ENCODE data around the gene WNT7A. TPM values are rescaled to one million over a fixed set of nuclear protein-coding genes. Genes with fewer than 3 reads are reported as not detected.

Gene WNT7A
- total and polyA plus RNA-seq, 4 donors, result 1.7 to 4.8 (median 2.0) TPM

GRCh38 chr3:13827256-13827655, 52.6 kb downstream of the WNT7A start:
- no peak for DNase-seq
- Histone ChIP-seq H3K9me3 (ENCODE audit: control insufficient read depth in 4 of 4, insufficient read depth in 3 of 4, low read length in 3 of 4) (peaks cover 0 to 17% (median 0%) of the 10 kb centered on the region in 4 donors), H3K27ac (ENCODE audit: low read depth in 1 of 2, low read length in 1 of 2) (no peak overlapping the region), H3K9ac (ENCODE audit: insufficient read depth in 1 of 2, low read length in 2 of 2) (no peak overlapping the region), H3K4me3 (no peak overlapping the region), H3K36me3 (ENCODE audit: control insufficient read depth in 4 of 4, insufficient read depth in 4 of 4, low read length in 4 of 4) (no peaks in the 10 kb centered on the region), H3K4me1 (ENCODE audit: control insufficient read depth in 5 of 5, insufficient read depth in 5 of 5, low read length in 5 of 5) (no peaks in the 10 kb centered on the region), H3K27me3 (ENCODE audit: control insufficient read depth in 3 of 3, insufficient read depth in 3 of 3, low read length in 2 of 3) (no peaks in the 10 kb centered on the region)
- 60 to 84% methylated on average over 3 of the region's 3 CpGs for WGBS, 2 donors
- TF ChIP-seq CTCF (IDR thresholded peaks at IDR 0.05; ENCODE audit: control extremely low read depth, extremely low read depth), result no peak
- ATAC-seq (ENCODE audit: insufficient read depth, low FRiP score), result no peak

GRCh38 chr3:13826672-13827071, 53.2 kb downstream of the WNT7A start:
- H3K4me3 ChIP-seq, result no peak overlapping the region
- no peaks in the 10 kb centered on the region for H3K4me1 ChIP-seq (ENCODE audit: control insufficient read depth in 5 of 5, insufficient read depth in 5 of 5, low read length in 5 of 5)
- no peak overlapping the region for H3K27ac ChIP-seq (ENCODE audit: low read depth in 1 of 2, low read length in 1 of 2)
- DNase-seq (no peak), ATAC-seq (ENCODE audit: insufficient read depth, low FRiP score) (no peak)
- no peaks in the 10 kb centered on the region for H3K36me3 ChIP-seq (ENCODE audit: control insufficient read depth in 4 of 4, insufficient read depth in 4 of 4, low read length in 4 of 4)
- no peak for TF ChIP-seq CTCF (IDR thresholded peaks at IDR 0.05; ENCODE audit: control extremely low read depth, extremely low read depth)
- no peak overlapping the region for H3K9ac ChIP-seq (ENCODE audit: insufficient read depth in 1 of 2, low read length in 2 of 2)
- H3K9me3 ChIP-seq (ENCODE audit: control insufficient read depth in 4 of 4, insufficient read depth in 3 of 4, low read length in 3 of 4), result peaks cover 0 to 12% (median 0%) of the 10 kb centered on the region in 4 donors
- H3K27me3 ChIP-seq (ENCODE audit: control insufficient read depth in 3 of 3, insufficient read depth in 3 of 3, low read length in 2 of 3), result no peaks in the 10 kb centered on the region

GRCh38 chr3:13825821-13826220, 54.0 kb downstream of the WNT7A start:
- Histone ChIP-seq H3K4me3 (no peak overlapping the region), H3K9me3 (ENCODE audit: control insufficient read depth in 4 of 4, insufficient read depth in 3 of 4, low read length in 3 of 4) (peaks cover 0 to 12% (median 0%) of the 10 kb centered on the region in 4 donors), H3K9ac (ENCODE audit: insufficient read depth in 1 of 2, low read length in 2 of 2) (no peak overlapping the region), H3K4me1 (ENCODE audit: control insufficient read depth in 5 of 5, insufficient read depth in 5 of 5, low read length in 5 of 5) (no peaks in the 10 kb centered on the region), H3K27me3 (ENCODE audit: control insufficient read depth in 3 of 3, insufficient read depth in 3 of 3, low read length in 2 of 3) (no peaks in the 10 kb centered on the region), H3K27ac (ENCODE audit: low read depth in 1 of 2, low read length in 1 of 2) (no peak overlapping the region), H3K36me3 (ENCODE audit: control insufficient read depth in 4 of 4, insufficient read depth in 4 of 4, low read length in 4 of 4) (no peaks in the 10 kb centered on the region)
- 84 to 88% methylated on average over 10 of the region's 10 CpGs for WGBS, 2 donors
- ATAC-seq (ENCODE audit: insufficient read depth, low FRiP score) (no peak), DNase-seq (no peak)
- no peak for TF ChIP-seq CTCF (IDR thresholded peaks at IDR 0.05; ENCODE audit: control extremely low read depth, extremely low read depth)

GRCh38 chr3:13825311-13825579, 54.6 kb downstream of the WNT7A start:
- WGBS, 2 donors, result 80 to 88% methylated on average over 3 of the region's 3 CpGs

More at GRCh38 chr3:13825311-13825579, 54.6 kb downstream of the WNT7A start:
- H3K27ac ChIP-seq (ENCODE audit: low read depth in 1 of 2, low read length in 1 of 2), result no peak overlapping the region
- DNase-seq (no peak), ATAC-seq (ENCODE audit: insufficient read depth, low FRiP score) (no peak)
- no peaks in the 10 kb centered on the region for H3K27me3 ChIP-seq (ENCODE audit: control insufficient read depth in 3 of 3, insufficient read depth in 3 of 3, low read length in 2 of 3)
- TF ChIP-seq CTCF (IDR thresholded peaks at IDR 0.05; ENCODE audit: control extremely low read depth, extremely low read depth), result no peak
- no peaks in the 10 kb centered on the region for H3K36me3 ChIP-seq (ENCODE audit: control insufficient read depth in 4 of 4, insufficient read depth in 4 of 4, low read length in 4 of 4)
- peaks cover 0 to 15% (median 0%) of the 10 kb centered on the region in 4 donors for H3K9me3 ChIP-seq (ENCODE audit: control insufficient read depth in 4 of 4, insufficient read depth in 3 of 4, low read length in 3 of 4)
- H3K4me3 ChIP-seq, result no peak overlapping the region
- H3K4me1 ChIP-seq (ENCODE audit: control insufficient read depth in 5 of 5, insufficient read depth in 5 of 5, low read length in 5 of 5), result no peaks in the 10 kb centered on the region
- H3K9ac ChIP-seq (ENCODE audit: insufficient read depth in 1 of 2, low read length in 2 of 2), result no peak overlapping the region
